HepG2 (cell line): ENCODE measurements around the gene PPP3CB. TPM values are rescaled to one million over a fixed set of nuclear protein-coding genes. Genes with fewer than 3 reads are reported as not detected.
A peak's percentile ranks its signal among the peaks of the same experiment; 100 is the strongest.

Experiments
- GPN1 ChIP-seq: sonication (generic); formaldehyde crosslinking; IDR thresholded peaks from 2 replicates; pipeline ENCODE4 v1.5.1; 2020; ENCODE audit warnings: missing genetic modification reagents, borderline replicate concordance
- KMT2A ChIP-seq: sonication (generic); formaldehyde crosslinking; IDR thresholded peaks from 2 replicates; pipeline ENCODE4 v1.4.0; 2020; ENCODE audit warnings: missing genetic modification reagents
- PAXIP1 ChIP-seq: sonication (generic); formaldehyde crosslinking; conservative IDR thresholded peaks from 2 replicates; pipeline ENCODE4 v1.4.0; 2020; ENCODE audit warnings: mild to moderate bottlenecking, missing genetic modification reagents, moderate library complexity
- ZNF496 ChIP-seq: sonication (generic); formaldehyde crosslinking; IDR thresholded peaks from 2 replicates; pipeline ENCODE4 v1.8.1; 2023; ENCODE audit warnings: mild to moderate bottlenecking, moderate library complexity, missing genetic modification reagents; ENCODE audit not compliant: insufficient replicate concordance
- ZNF75D ChIP-seq: sonication (generic); formaldehyde crosslinking; IDR thresholded peaks from 2 replicates; pipeline ENCODE4 v1.8.1; 2023; ENCODE audit warnings: missing genetic modification reagents, mild to moderate bottlenecking, borderline replicate concordance
- ZNF761 ChIP-seq: sonication (generic); formaldehyde crosslinking; conservative IDR thresholded peaks from 2 replicates; pipeline ENCODE4 v1.4.0; 2020; ENCODE audit warnings: mild to moderate bottlenecking, missing genetic modification reagents
- polyA plus RNA-seq, 8 experiments: library from polyadenylated mRNA; depleted of rRNA in 3 of 8; stranded (reverse) in 7 of 8; unstranded in 1 of 8; fragments of >200 nt; fragmentation: Illumina TruSeq in 4 of 8; extraction: Trizol in 4 of 8; gene quantifications; 2 replicates each; pipeline versions ENCODE4 v1.2.1 to v1.2.3, GENCODE V29; 2011 to 2016; ENCODE audit warnings: low read depth in 4 of 8, missing spikeins in 1 of 8, mixed read lengths in 1 of 8; ENCODE audit not compliant: insufficient read depth in 1 of 8
- total RNA-seq, 5 experiments: library from RNA; depleted of rRNA; stranded (reverse); fragments of >200 nt; fragmentation: Illumina TruSeq; extraction: Trizol; gene quantifications; 2 replicates each; pipeline ENCODE4 v1.2.3, GENCODE V29; 2016; ENCODE audit warnings: low read depth in 1 of 5
- TF ChIP-seq, protein P1 (sequence below): sonication (generic); formaldehyde crosslinking; IDR thresholded peaks from 2 replicates; pipeline ENCODE4 v1.4.0; 2020; ENCODE audit warnings: missing genetic modification reagents, mild to moderate bottlenecking, borderline replicate concordance
- TF ChIP-seq, protein P2 (sequence below): sonication (generic); formaldehyde crosslinking; IDR thresholded peaks from 2 replicates; pipeline ENCODE4 v1.9.0; 2022; ENCODE audit warnings: low read depth, missing genetic modification reagents

The PPP3CB gene
- total and polyA plus RNA-seq, 2 of the 13 experiments (the other 11 are each of a cell fraction or from before 2014, with no cell fraction given), result 8.7 to 11.4 TPM

GRCh38 chr10:73413528-73414229, 82.1 kb downstream of the PPP3CB start, which contains the start of gene ANXA7 (continued):
- TF ChIP-seq PAXIP1 (CRISPR knock-in tag) (peak; percentile 52; the same call in 1 of the 2 replicates), ZNF75D (CRISPR knock-in tag) (no peak), ZNF761 (CRISPR knock-in tag) (no peak; the same call in 1 of the 2 replicates), ZNF496 (CRISPR knock-in tag) (no peak), KMT2A (CRISPR knock-in tag) (peak; percentile 78; the same call in 1 of the 2 replicates), GPN1 (CRISPR knock-in tag) (no peak)
- TF ChIP-seq, protein P1, sequence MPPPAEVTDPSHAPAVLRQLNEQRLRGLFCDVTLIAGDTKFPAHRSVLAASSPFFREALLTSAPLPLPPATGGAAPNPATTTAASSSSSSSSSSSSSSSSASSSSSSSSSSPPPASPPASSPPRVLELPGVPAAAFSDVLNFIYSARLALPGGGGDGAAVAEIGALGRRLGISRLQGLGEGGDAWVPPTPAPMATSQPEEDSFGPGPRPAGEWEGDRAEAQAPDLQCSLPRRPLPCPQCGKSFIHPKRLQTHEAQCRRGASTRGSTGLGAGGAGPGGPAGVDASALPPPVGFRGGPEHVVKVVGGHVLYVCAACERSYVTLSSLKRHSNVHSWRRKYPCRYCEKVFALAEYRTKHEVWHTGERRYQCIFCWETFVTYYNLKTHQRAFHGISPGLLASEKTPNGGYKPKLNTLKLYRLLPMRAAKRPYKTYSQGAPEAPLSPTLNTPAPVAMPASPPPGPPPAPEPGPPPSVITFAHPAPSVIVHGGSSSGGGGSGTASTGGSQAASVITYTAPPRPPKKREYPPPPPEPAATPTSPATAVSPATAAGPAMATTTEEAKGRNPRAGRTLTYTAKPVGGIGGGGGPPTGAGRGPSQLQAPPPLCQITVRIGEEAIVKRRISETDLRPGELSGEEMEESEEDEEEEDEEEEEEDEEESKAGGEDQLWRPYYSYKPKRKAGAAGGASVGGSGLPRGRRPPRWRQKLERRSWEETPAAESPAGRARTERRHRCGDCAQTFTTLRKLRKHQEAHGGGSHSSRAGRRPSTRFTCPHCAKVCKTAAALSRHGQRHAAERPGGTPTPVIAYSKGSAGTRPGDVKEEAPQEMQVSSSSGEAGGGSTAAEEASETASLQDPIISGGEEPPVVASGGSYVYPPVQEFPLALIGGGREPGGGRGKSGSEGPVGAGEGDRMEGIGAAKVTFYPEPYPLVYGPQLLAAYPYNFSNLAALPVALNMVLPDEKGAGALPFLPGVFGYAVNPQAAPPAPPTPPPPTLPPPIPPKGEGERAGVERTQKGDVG (CRISPR knock-in tag), result peak; percentile 71; the same call in 1 of the 2 replicates
- TF ChIP-seq, protein P2, sequence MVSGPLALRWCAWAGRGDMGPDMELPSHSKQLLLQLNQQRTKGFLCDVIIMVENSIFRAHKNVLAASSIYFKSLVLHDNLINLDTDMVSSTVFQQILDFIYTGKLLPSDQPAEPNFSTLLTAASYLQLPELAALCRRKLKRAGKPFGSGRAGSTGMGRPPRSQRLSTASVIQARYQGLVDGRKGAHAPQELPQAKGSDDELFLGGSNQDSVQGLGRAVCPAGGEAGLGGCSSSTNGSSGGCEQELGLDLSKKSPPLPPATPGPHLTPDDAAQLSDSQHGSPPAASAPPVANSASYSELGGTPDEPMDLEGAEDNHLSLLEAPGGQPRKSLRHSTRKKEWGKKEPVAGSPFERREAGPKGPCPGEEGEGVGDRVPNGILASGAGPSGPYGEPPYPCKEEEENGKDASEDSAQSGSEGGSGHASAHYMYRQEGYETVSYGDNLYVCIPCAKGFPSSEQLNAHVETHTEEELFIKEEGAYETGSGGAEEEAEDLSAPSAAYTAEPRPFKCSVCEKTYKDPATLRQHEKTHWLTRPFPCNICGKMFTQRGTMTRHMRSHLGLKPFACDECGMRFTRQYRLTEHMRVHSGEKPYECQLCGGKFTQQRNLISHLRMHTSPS (CRISPR knock-in tag), result peak; percentile 17; the same call in 1 of the 2 replicates
